ENCODE results near the gene LYPLA2.
A peak's percentile ranks its signal among the peaks of the same experiment; 100 is the strongest.

The LYPLA2 gene

GRCh38 chr1:23790696-23791515 is at the start of gene LYPLA2:
Gene LYPLA2 (plus strand): TSS chr1:23791145. CDS start chr1:23792683, 1,538 bp downstream.
- peak within 1 kb of the TSS; percentile 76 for H3K4me3 ChIP-seq (ENCODE audit: low read depth, low read length)
- no peak for TF ChIP-seq CTCF (IDR thresholded peaks at IDR 0.05; ENCODE audit: borderline replicate concordance, insufficient read depth, low read depth, low read length)

- TF ChIP-seq CTCF (IDR thresholded peaks at IDR 0.05; ENCODE audit: borderline replicate concordance, insufficient read depth, low read depth, low read length), result no peak
These were observed 49.3 kb upstream of the LYPLA2 start for GRCh38 chr1:23741609-23742008.

GRCh38 chr1:23742670-23743286 is 48.2 kb upstream of the LYPLA2 start:
- H3K4me3 ChIP-seq (ENCODE audit: low read depth, low read length), result peak overlapping the region; percentile 95
- TF ChIP-seq CTCF (IDR thresholded peaks at IDR 0.05; ENCODE audit: borderline replicate concordance, insufficient read depth, low read depth, low read length), result no peak

More at GRCh38 chr1:23741609-23742008, 49.3 kb upstream of the LYPLA2 start:
- H3K4me3 ChIP-seq (ENCODE audit: low read depth, low read length), result no peak overlapping the region

- no peak for TF ChIP-seq CTCF (IDR thresholded peaks at IDR 0.05; ENCODE audit: borderline replicate concordance, insufficient read depth, low read depth, low read length)
- H3K4me3 ChIP-seq (ENCODE audit: low read depth, low read length), result peak within 1 kb of the TSS; percentile 95
These were observed 47.4 kb upstream of the LYPLA2 start, which contains the start of gene ELOA for GRCh38 chr1:23743287-23744152. Gene ELOA (plus strand): TSS chr1:23743471. CDS start chr1:23743504, 33 bp downstream.

- H3K4me3 ChIP-seq (ENCODE audit: low read depth, low read length), result no peak overlapping the region
- peak; percentile 46 for TF ChIP-seq CTCF (IDR thresholded peaks at IDR 0.05; ENCODE audit: borderline replicate concordance, insufficient read depth, low read depth, low read length)
These were observed 45.4 kb upstream of the LYPLA2 start for GRCh38 chr1:23745515-23745914.

GRCh38 chr1:23748016-23748415 is 42.9 kb upstream of the LYPLA2 start:
- TF ChIP-seq CTCF (IDR thresholded peaks at IDR 0.05; ENCODE audit: borderline replicate concordance, insufficient read depth, low read depth, low read length), result no peak
- H3K4me3 ChIP-seq (ENCODE audit: low read depth, low read length), result no peak overlapping the region

All from GM12875 (cell line).